ENCODE measurements around the gene RBFA. TPM values are rescaled to one million over a fixed set of nuclear protein-coding genes. Genes with fewer than 3 reads are reported as not detected.

The RBFA gene
- polyA plus RNA-seq, 4 donors = 24.8 to 49.8 (median 28.4) TPM

DNA sequence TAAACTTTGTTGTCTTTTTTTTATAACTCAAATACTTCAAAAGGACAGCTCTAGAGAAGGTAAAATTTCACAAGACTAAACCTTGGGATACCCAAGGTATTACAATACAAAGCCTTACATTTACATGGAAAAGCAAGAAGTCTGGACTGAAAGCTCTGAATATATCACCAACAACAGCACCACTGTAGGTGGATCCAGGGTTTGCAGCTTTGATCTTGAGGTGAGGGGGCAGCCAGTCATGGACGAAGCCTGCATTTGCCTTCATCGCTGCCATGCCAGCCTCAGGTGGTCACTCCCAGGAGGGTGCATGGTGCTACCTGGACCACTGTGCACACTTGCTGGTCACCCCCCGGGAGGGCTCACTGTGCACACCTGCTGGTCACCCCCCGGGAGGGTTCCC is 36.6 kb downstream of the RBFA start:
- no peak for DNase-seq (ENCODE audit: low read depth in 4 of 4, low spot score in 3 of 4)

DNA sequence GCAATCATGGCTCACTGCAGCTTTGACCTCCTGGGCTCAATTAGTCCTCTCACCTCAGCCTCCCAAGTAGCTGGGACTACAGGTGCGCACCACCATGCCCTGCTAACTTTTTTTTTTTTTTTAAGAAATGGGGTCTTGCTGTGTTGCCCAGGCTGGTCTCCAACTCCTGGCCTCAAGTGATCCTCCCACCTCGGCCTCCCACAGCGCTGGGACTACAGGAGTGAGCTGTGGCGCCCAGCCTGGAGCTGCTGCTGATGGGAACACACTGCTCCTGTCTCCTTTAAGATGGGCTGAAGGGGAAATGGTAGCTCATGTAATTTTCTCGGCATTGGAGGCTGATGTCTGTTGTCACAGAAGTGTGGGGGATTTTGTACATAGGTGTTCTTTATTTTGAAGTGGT is 39.9 kb downstream of the RBFA start:
- DNase-seq (ENCODE audit: low read depth in 4 of 4, low spot score in 3 of 4) = no peak

DNA sequence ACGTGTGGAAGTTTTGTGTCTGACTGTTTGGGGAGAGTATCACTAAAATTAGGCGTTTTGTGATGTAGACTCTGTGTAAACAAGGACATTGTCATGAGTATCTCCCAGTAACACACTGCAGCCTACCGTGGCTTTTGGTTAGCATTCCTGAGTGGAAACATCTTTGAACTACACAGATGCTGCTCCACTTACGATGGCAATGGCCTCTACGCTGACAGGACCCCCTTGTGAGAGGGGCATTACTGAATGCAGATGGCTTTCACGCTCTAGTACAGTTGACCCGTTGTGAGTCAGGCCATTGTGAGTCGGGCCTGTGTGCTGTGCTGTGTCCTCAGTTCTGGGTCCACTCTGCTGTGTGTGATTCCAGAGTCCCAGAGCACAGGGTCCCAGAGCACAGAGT is 40.5 kb downstream of the RBFA start:
- DNase-seq (ENCODE audit: low read depth in 4 of 4, low spot score in 3 of 4) = no peak

DNA sequence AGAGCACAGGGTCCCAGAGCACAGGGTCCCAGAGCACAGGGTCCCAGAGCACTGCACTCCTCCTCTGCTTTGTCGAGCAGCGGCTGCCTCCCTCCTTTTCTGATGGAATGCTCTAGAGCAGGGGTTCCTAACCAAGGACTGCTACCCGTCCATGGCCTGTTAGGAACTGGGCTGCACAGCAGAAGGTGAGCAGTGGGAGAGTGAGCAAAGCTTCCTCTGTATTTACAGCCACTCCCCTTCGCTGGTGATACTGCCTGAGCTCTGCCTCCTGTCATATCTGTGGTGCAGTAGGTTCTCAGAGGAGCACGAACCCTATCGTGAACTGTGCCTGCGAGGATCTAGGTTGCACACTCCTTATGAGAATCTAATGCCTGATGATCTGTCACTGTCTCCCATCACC is 41.7 kb downstream of the RBFA start:
- no peak for DNase-seq (ENCODE audit: low read depth in 4 of 4, low spot score in 3 of 4)

DNA sequence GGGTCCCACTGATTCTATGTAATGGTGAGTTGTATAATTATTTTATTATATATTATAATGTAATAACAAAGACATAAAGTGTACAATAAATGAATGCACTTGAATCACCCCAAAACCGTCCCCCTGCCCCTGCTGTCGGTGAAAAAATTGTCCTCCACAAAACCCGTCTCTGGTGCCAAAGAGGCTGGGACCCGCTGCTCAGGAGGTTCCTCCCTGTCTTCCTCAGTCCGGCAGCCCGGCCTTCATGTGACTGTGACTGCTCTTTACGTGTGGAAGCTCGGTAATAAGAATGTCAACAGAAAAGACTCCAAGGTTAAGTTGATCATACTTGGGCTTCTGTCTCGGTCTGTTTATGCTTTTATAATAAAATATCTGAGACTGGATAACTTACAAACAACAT is 42.1 kb downstream of the RBFA start:
- no peak for DNase-seq (ENCODE audit: low read depth in 4 of 4, low spot score in 3 of 4)

DNA sequence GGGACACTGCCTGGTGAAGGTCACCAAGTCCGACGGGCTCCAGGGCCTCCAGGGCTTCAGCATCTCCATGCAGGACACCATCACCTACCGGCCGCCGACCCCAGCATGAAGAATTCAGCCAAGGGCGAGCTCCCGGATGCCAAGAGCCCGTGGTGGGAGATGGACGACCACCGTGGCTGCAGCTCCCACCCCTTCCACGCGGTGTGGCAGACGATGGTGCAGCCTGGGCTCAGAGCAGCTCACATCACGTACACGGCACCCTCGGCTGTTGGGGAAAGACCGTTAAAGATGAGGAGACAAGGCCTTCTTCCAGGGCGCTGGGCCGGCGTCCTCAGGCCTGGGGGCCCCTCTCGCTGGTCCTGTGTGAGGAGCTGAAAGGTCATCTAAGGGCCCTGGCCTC is 43.6 kb downstream of the RBFA start:
- no peak for DNase-seq (ENCODE audit: low read depth in 4 of 4, low spot score in 3 of 4)

Other genes starting within 250 kb of the RBFA start
- gene KCNG2, start 236.5 kb upstream of the RBFA start, polyA plus RNA-seq (ENCODE audit: insufficient read length in 4 of 4) = under 1 TPM; 0.14 to 0.40 (median 0.28) TPM
- gene SLC66A2, start 82.8 kb upstream of the RBFA start, polyA plus RNA-seq (ENCODE audit: insufficient read length in 4 of 4) = 10 to 100 TPM; 21.0 to 29.8 (median 24.7) TPM
- 10 to 100 TPM in 3 of 4 donors, 1 to 10 TPM in 1; 6.8 to 26.9 (median 18.2) TPM for gene HSBP1L1, start 69.8 kb upstream of the RBFA start, polyA plus RNA-seq (ENCODE audit: insufficient read length in 4 of 4)
- gene TXNL4A, start 45.9 kb upstream of the RBFA start, polyA plus RNA-seq (ENCODE audit: insufficient read length in 4 of 4) = 10 to 100 TPM; 73.3 to 97.3 (median 92.0) TPM
- gene ADNP2, start 74.8 kb downstream of the RBFA start, polyA plus RNA-seq (ENCODE audit: insufficient read length in 4 of 4) = 10 to 100 TPM; 18.5 to 27.8 (median 23.9) TPM
- gene PARD6G, start 213.1 kb downstream of the RBFA start, polyA plus RNA-seq (ENCODE audit: insufficient read length in 4 of 4) = 10 to 100 TPM; 15.2 to 32.0 (median 31.0) TPM

Measured in left renal pelvis (tissue), 4 donors.